Fibroblast of skin of right quadriceps (primary cell): ENCODE data around the gene PNMA8A.
"Not testable (repeated sequence)": the region's sequence is repeated elsewhere in the genome, so short reads cannot be mapped to it uniquely, and the experiment has no call there.

Experiments used
- DNase-seq: peaks from one replicate; pipeline ENCODE4 v3.0.0-alpha.2; 2013

PNMA8A gene, protein sequence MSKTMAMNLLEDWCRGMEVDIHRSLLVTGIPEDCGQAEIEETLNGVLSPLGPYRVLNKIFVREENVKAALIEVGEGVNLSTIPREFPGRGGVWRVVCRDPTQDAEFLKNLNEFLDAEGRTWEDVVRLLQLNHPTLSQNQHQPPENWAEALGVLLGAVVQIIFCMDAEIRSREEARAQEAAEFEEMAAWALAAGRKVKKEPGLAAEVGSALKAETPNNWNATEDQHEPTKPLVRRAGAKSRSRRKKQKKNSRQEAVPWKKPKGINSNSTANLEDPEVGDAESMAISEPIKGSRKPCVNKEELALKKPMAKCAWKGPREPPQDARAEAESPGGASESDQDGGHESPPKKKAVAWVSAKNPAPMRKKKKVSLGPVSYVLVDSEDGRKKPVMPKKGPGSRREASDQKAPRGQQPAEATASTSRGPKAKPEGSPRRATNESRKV

GRCh38 chr19:46471116-46471733 is at the start of gene PNMA8A:
PNMA8A (minus strand) TSS chr19:46471563; CDS start chr19:46471035, 528 bp downstream.
- DNase-seq = peak; percentile 72

GRCh38 chr19:46520616-46521015 is 49.3 kb upstream of the PNMA8A start:
- DNase-seq = no peak

DNA sequence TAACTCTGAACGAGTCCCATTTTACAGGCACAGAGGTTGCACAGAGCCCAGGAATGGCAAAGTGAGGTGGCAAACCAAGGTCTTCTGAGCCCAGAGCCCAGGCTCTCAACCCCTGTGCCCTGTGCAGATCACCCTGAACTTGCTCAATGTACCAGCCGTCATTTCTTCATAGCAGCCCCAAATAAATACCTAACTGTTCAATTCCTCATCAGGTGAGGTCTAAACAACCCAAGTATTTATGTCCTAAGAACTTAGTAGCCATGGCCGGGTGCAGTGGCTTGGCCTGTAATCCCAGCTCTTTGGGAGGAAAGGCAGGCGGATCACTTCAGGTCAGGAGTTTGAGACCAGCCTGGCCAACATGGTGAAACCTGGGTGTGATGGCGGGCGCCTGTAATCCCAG is 46.1 kb upstream of the PNMA8A start:
- no peak for DNase-seq

DNA sequence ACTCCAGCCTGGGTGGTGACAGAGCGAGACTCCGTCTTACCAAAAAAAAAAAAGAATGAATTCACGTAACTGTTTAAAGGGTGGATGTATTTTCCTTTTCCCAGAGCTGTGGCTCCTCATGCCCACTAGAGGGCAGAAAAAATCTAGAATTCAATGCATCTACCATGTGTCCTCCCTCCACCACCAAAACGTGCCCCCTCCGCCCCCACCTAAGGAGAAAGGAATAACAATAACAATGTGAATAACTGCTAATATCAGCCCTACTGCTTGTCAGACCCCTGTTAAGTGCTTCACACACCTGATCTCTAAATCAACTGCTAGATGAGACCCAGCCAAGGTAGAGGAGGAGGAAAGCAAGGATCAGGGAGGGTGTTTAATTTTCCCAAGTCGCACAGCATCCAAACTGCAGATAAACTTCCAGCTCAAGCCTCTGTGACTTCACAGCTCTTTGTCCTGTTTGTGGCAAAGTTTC is 44.6 kb upstream of the PNMA8A start:
- peak; percentile 38 for DNase-seq

DNA sequence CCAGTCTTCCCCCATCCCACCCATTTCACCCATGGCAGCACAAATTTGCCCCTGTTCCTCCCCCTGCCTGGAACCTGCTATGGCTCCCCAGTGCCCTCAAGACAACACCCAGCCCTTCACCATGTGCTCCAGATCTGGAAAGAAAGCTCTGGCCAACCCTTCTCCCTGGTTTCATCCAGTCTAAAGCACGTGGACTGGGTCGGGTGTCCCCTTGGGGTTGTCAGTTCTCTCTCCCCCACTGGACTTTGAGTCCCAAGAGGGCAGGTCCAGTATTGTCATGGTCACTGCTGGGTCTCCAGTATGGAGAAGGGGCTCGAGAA is 43.9 kb upstream of the PNMA8A start:
- no peak for DNase-seq

GRCh38 chr19:46514589-46515289 is 43.4 kb upstream of the PNMA8A start:
- no peak for DNase-seq

DNA sequence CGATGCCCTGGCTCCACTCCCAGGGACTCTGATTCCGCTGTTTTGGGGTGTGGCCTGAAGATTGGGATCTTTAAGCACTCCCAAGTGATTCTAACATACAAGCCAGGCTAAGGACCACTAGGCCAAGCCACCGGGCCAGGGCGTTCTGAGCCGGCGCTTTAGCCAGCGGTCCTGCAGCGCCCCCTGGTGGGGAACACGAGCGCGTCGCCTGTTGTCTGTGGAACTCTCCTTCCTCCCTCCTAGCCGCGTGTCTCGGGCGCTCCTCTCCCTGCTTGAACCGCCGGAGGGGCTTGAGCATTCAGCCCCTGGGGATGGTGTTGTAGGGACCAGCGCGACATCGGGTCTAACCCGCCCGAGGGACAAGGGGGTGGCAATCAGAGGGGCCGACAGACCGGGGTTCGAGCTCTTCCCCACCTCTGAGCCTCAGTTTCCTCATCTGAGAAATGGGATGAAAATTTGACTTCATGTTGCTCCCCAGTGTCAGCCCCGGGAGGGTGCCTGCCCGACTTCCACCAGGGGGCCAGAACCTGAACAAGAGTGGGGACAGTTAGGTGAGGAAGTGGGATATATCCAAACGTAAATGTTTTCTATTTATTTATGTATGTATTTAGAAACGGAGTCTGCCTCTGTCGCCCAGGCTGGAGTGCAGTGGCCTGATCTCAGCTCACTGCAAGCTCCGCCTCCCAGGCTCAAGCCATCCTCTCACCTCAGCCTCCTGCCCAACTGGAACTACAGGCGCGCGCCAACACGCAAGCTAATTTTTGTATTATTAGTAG is 42.3 kb upstream of the PNMA8A start:
- DNase-seq = peak; percentile 70

DNA sequence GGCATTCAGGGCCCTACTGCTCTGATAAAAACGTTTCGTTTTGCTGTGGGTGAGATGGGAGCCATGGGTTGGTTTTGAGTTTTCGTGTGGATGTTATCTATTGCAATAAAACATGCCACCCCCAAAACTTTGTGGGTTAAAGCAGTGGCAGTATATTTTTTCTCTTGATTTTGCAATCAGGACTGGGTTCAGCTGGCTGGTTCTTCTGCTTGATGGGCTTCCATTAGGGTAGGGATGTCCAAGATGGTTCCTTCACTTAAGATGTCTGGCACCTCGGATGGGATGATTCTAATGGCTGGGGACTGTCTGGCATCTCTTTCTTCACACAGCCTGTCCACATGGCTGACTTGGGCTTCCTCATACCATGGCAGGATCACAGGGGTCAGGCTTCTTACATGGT is 39.9 kb upstream of the PNMA8A start:
- DNase-seq = no peak

GRCh38 chr19:46508206-46508605 is 36.8 kb upstream of the PNMA8A start:
- no peak for DNase-seq

DNA sequence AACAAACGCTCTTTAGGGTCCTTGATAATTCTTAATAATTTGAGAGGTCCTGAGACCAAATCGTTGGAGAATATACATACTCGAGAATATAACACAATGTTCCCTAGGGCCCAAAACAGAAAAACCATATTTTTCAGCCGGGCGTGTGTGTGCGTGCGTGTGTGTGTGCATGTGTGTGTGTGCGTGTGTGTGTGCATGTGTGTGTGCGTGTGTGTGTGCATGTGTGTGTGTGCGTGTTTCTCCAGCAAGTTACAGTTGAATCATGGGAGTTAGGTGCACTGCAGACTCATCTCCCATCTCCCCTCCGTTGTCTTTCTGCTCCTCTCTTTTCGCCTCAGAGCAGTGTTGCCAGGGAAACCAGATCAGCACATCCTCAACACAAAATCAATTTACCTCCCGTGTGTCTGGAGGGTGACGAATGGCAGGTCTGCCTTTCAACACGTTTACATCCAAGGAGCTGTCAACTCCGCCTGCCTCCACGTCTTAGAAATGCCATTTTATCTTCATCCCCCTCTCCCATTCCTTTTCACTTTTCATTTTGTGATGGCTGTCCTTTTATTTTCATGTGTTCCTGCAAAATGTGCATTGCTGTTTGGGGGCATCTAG is 32.6 kb upstream of the PNMA8A start:
- DNase-seq = no peak

DNA sequence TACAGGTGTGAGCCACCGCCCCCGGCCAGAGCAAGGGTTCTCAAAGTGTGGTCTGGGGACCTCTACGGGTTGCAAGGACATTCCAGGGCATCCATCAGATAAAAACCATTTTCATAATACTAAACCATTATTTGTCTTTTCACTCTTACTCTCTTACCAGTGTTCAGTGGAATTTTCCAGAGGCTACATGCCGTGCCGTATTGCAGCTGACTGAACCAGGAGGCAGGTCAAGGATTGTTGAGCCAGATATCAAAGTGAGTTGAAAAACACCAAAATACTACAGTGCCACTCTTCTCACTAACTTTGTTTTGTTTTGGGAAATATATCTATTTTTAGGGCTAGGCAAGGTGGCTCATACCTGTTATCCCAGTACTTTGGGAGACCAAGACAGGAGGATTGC is 31.5 kb upstream of the PNMA8A start:
- DNase-seq = no peak

- no peak for DNase-seq
Measured at GRCh38 chr19:46499692-46500091, 28.3 kb upstream of the PNMA8A start.

DNA sequence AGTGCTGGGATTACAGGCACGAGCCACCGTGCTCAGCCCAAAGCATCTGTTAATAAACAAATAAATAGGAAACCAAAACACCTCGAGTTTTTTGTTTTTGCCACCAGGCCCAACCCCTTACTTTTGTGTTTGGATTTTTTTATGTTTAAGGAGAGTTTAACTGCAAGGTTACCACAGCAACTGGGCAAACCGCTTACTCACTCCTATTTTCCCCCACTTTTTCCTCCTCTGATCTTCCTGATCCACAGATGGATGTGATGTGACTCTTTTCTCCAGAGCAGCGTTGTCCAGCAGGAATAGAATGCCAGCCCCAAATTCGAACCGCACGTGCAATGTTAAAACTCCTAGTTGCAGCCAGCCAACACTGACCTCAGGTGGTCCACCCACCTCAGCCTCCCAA is 26.4 kb upstream of the PNMA8A start:
- no peak for DNase-seq

GRCh38 chr19:46496886-46497285 is 25.5 kb upstream of the PNMA8A start:
- DNase-seq = not testable (repeated sequence)

DNA sequence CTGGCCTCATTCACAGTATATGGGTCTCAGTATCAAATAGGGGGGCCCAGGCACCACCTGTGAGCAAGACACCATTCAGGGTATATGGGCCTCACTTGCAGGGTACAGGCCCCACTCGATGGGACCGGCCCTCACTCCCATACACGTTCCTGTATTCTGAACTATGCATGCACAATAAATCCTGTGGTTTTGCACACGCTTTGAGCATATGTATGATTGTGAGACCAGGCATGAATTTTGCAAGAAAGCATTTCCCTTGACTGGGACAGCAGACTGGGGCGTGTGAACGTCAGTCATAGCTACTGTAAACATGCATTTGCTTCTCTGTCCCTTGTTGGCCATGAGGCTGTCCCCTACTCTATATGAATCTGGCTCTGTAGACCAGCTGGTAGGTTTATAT is 24.9 kb upstream of the PNMA8A start:
- no peak for DNase-seq

GRCh38 chr19:46495786-46496099 is 24.4 kb upstream of the PNMA8A start, which contains the start of gene PNMA8B:
PNMA8B (minus strand) TSS chr19:46495867; CDS start chr19:46495465, 402 bp downstream.
- DNase-seq = peak; percentile 64

DNA sequence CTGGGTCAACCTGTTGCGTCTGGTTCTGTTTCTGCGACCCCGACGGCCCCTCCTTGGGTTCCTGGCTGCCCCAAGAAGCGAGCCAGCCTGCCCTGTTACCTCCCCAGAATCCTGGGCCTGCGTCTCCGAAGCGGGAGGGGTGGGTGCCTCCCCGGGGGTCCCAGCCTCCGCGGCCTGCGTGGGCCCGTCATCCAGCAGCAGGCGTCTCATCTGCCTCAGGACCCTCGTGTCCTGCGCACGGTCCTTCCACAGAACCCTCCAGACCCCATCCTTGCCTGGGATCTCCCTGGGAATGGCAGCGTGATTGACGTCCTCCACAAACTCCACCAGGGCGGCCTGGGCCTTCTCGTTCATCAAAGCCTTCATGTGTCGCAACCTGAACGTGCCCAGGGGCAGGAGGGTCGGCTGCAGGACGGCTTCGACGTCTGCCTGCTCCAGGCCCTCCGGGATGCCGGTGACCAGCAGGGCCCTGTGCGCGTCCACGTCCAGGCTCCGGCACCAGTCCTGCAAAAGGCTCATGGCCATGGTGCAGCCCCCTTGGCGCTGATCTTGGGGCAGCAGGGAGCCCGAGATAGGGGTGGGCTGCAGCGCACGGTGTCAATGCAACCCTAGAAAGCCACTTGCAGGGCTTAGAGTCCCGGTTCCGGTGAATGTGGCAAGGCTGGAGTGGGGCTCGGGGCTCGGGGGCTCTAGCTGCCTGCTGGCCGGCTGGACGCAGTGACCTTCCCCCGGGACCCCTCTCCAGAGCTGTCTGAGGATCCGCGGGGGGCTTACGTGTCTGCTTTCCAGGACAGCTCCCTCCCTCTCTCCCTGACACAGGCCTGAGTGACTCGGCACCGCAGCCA is 23.8 kb upstream of the PNMA8A start:
- DNase-seq = no peak

GRCh38 chr19:46494146-46494940 is 23.0 kb upstream of the PNMA8A start:
- DNase-seq = no peak

DNA sequence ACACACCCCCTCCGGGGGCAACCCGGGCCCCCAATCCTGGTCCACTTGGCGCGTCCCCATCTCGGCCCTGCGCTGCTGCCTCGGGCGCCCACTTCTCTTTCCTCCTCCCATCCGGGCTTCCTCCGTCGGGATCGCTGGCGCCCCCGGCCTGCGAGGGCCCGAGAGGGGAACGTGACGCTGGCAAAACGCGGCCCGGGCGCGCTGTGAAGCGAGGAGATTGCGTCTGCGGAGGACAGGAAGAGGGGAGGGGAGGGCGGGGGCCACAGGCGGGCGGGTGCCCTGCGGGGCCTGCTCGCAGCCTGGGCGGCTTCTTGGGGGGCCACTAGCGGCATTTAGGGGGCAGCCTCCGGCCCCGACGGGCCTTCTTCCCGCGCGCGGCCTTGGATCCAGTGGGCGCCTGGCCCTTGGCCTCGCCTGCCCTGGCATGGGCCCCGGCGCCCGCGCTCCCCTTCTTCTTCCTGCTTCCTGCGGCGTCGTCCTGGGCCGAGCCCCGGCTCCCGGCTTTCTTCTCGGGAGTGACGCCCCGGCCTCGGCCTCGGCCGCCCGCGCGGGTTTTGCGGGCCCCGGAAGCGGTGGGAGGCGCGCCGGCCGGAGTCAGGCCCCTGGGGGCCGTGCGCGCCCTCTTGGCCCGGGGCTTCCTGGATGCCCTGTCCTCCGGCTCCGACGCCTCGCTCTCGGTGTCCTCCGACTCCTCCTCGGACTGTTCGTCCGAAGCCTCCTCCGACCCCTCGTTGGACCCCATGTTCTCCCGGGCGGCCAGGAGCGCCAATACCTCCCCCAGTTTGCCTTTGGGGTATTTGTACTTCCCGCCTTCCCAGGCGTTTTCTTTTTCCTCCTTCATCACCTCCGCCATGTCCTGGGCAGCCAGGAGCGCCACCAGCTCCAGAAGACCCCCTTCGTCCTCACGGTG is 22.1 kb upstream of the PNMA8A start:
- DNase-seq = no peak

GRCh38 chr19:46492841-46493235 is 21.5 kb upstream of the PNMA8A start:
- no peak for DNase-seq
